ENCODE results near the gene NELFE. TPM values are rescaled to one million over a fixed set of nuclear protein-coding genes. Genes with fewer than 3 reads are reported as not detected.
"Not testable (repeated sequence)": the region's sequence is repeated elsewhere in the genome, so short reads cannot be mapped to it uniquely, and the experiment has no call there.

Gene NELFE
- total RNA-seq, 4 donors from 2014 or later: 79.3 to 81.7 (median 81.1) TPM

- no peak for DNase-seq (ENCODE audit: extremely low spot score)
- TF ChIP-seq CTCF (IDR thresholded peaks at IDR 0.05) (no peak), EP300 (IDR thresholded peaks at IDR 0.05) (no peak), POLR2A (IDR thresholded peaks at IDR 0.05; ENCODE audit: low read depth) (no peak), POLR2AphosphoS5 (IDR thresholded peaks at IDR 0.05) (no peak)
- no peak overlapping the region for H3K4me3 ChIP-seq
- no peak overlapping the region for H3K27ac ChIP-seq (replicated peaks in 1 of 4)
- no peaks in the 10 kb centered on the region for H3K36me3 ChIP-seq
- H3K27me3 ChIP-seq: no peaks in the 10 kb centered on the region
- intact Hi-C loops (cut with DNase I): no loop called here
- H3K4me1 ChIP-seq: no peaks in the 10 kb centered on the region
- no peaks in the 10 kb centered on the region for H3K9me3 ChIP-seq
These were observed 43.4 kb downstream of the NELFE start for GRCh38 chr6:31915351-31915750.

GRCh38 chr6:31911826-31912585, 46.8 kb downstream of the NELFE start:
- H3K36me3 ChIP-seq: no peaks in the 10 kb centered on the region
- H3K4me3 ChIP-seq: no peak overlapping the region
- DNase-seq (ENCODE audit: extremely low spot score): no peak
- no peaks in the 10 kb centered on the region for H3K27me3 ChIP-seq
- intact Hi-C loops (cut with DNase I): no loop called here
- no peak for TF ChIP-seq CTCF (IDR thresholded peaks at IDR 0.05)
- TF ChIP-seq POLR2AphosphoS5 (IDR thresholded peaks at IDR 0.05): no peak
- no peak for TF ChIP-seq POLR2A (IDR thresholded peaks at IDR 0.05; ENCODE audit: low read depth)
- no peak for TF ChIP-seq EP300 (IDR thresholded peaks at IDR 0.05)
- no peaks in the 10 kb centered on the region for H3K4me1 ChIP-seq
- no peaks in the 10 kb centered on the region for H3K9me3 ChIP-seq
- 81% methylated on average over 11 of the region's 11 CpGs for WGBS
- H3K27ac ChIP-seq (replicated peaks in 1 of 4): no peak overlapping the region

GRCh38 chr6:31909298-31909697, 49.5 kb downstream of the NELFE start:
- H3K4me1 ChIP-seq; H3K27ac ChIP-seq (replicated peaks in 1 of 4); DNase-seq (ENCODE audit: extremely low spot score); H3K4me3 ChIP-seq; H3K27me3 ChIP-seq; H3K9me3 ChIP-seq; H3K36me3 ChIP-seq; intact Hi-C loops (cut with DNase I): not testable (repeated sequence)
- 85% methylated on average over 7 of the region's 7 CpGs for WGBS

GRCh38 chr6:31908791-31909190, 50.0 kb downstream of the NELFE start:
- H3K27ac ChIP-seq (replicated peaks in 1 of 4): no peak overlapping the region
- H3K4me1 ChIP-seq: peaks cover 0 to 4% (median 2%) of the 10 kb centered on the region in 4 donors
- H3K4me3 ChIP-seq: no peak overlapping the region
- no peaks in the 10 kb centered on the region for H3K36me3 ChIP-seq
- no peak for DNase-seq (ENCODE audit: extremely low spot score)
- no peaks in the 10 kb centered on the region for H3K9me3 ChIP-seq
- intact Hi-C loops (cut with DNase I): no loop called here
- TF ChIP-seq POLR2A (IDR thresholded peaks at IDR 0.05; ENCODE audit: low read depth) (no peak), POLR2AphosphoS5 (IDR thresholded peaks at IDR 0.05) (no peak), EP300 (IDR thresholded peaks at IDR 0.05) (no peak), CTCF (IDR thresholded peaks at IDR 0.05) (no peak)
- no peaks in the 10 kb centered on the region for H3K27me3 ChIP-seq
- 41% methylated on average over 4 of the region's 4 CpGs for WGBS

- WGBS: 94% methylated on average over 5 of the region's 5 CpGs
- H3K4me3 ChIP-seq; H3K36me3 ChIP-seq; H3K27ac ChIP-seq (replicated peaks in 1 of 4); H3K9me3 ChIP-seq; H3K4me1 ChIP-seq; intact Hi-C loops (cut with DNase I); DNase-seq (ENCODE audit: extremely low spot score); H3K27me3 ChIP-seq: not testable (repeated sequence)
These were observed 50.5 kb downstream of the NELFE start for GRCh38 chr6:31908255-31908654.

Data from esophagus muscularis mucosa (tissue), 4 donors.